ENCODE results near the gene LHPP.

DNA sequence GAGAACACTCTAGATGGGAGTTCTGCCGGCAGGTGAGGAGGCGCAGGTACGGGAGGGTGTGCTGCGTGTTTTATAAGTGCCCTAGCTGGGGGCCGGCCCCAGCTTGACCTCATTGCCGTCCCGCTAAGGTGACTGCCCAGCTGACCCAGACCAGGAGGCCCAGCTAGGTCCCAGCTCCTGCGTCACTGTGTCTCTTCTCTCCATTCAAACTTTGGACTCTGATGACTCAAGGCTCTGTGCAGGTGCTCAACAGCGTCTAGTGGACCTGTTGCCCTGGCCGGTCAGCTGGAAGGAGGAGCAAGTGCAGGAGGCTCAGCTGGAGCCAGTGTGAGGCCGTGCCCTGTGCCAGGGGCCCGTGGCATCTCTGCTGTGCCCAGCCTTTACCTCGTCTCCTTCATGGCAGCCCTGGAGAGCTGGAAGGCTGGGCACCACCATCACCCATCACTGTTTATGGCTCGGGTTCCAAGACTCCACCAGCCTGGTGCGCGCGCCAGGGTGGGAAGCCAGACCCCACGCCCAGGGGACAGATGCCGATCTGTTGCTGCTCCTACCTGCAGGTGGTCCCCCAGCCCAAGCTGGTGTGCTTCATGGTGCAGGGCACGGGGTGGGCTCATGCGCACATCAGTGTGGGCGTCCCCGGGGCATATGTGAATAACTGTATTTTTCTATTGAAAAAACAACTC lies 14.6 kb downstream of the LHPP start:
- TF ChIP-seq, protein P1, sequence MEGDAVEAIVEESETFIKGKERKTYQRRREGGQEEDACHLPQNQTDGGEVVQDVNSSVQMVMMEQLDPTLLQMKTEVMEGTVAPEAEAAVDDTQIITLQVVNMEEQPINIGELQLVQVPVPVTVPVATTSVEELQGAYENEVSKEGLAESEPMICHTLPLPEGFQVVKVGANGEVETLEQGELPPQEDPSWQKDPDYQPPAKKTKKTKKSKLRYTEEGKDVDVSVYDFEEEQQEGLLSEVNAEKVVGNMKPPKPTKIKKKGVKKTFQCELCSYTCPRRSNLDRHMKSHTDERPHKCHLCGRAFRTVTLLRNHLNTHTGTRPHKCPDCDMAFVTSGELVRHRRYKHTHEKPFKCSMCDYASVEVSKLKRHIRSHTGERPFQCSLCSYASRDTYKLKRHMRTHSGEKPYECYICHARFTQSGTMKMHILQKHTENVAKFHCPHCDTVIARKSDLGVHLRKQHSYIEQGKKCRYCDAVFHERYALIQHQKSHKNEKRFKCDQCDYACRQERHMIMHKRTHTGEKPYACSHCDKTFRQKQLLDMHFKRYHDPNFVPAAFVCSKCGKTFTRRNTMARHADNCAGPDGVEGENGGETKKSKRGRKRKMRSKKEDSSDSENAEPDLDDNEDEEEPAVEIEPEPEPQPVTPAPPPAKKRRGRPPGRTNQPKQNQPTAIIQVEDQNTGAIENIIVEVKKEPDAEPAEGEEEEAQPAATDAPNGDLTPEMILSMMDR (IDR thresholded peaks at IDR 0.05): no peak
- TF ChIP-seq POLR2A (IDR thresholded peaks at IDR 0.05): peak in 1 of 2 donors; percentile 52

Data from Peyer's patch (tissue), 4 donors.